GM21529 (cell line): ENCODE measurements around the gene EFTUD2.
"Not testable (repeated sequence)": the region's sequence is repeated elsewhere in the genome, so short reads cannot be mapped to it uniquely, and the experiment has no call there.

Source experiments
- ATAC-seq: cut with Tn5 transposase; IDR thresholded peaks from one replicate; pipeline ENCODE4 v1.9.1; 2021; ENCODE audit not compliant: unreplicated experiment

Gene EFTUD2

DNA sequence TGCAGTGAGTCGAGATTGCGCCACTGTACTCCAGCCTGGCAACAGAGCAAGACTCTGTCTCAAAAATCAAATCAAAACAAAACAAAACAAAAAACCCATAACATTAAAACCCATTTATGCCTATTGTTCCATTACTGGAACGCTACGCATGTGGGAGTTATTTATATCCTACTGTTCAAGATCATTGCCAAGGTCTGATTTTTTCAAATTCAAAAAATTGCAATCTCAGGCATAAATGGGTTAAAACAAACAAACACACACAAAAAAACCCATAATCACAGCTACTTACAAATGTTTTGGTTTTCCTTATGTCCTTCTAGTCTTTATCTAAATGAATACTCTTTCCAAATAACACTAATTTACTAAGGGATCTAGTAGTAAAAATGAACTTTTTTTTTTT lies 87.0 kb downstream of the EFTUD2 start:
- ATAC-seq, result no peak

- ATAC-seq, result not testable (repeated sequence)
These were observed 90.4 kb downstream of the EFTUD2 start for GRCh38 chr17:44808656-44809388.

- no peak for ATAC-seq
These were observed 91.1 kb downstream of the EFTUD2 start for GRCh38 chr17:44808156-44808555.

GRCh38 chr17:44807817-44808155 lies 91.5 kb downstream of the EFTUD2 start:
- ATAC-seq, result no peak

DNA sequence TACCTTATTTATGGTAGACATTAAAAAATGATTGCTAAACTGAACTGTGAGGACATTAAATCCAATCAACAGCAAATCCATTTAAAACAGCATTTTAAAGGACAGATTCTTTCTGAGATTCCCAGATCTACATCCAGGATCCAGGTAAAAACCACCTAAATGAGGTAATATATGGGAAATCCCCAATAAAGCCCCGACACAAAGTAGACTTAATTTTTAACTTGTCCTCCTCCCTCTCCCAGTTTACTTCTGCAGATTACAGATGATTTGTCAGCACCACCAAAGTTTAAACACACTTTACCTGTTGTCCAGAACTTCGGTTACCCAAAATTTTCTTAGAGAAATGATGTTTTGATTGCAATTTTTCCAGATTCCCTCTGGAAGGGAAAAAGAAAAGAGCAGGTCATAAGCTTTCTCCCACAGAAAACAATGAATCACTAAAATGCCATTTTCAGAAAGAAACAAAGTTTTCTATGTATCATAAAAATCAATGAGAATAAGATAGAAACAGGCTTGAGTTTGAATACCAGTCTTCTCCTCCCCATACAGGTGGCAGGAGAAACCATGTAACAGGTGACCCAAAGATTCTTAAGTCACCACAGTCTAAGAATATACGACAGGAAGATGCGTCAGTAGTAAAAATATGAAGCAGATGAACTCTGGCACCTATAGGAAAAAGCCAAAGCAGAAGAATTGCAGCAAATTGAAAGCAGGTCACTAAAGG lies 92.0 kb downstream of the EFTUD2 start:
- ATAC-seq, result no peak

DNA sequence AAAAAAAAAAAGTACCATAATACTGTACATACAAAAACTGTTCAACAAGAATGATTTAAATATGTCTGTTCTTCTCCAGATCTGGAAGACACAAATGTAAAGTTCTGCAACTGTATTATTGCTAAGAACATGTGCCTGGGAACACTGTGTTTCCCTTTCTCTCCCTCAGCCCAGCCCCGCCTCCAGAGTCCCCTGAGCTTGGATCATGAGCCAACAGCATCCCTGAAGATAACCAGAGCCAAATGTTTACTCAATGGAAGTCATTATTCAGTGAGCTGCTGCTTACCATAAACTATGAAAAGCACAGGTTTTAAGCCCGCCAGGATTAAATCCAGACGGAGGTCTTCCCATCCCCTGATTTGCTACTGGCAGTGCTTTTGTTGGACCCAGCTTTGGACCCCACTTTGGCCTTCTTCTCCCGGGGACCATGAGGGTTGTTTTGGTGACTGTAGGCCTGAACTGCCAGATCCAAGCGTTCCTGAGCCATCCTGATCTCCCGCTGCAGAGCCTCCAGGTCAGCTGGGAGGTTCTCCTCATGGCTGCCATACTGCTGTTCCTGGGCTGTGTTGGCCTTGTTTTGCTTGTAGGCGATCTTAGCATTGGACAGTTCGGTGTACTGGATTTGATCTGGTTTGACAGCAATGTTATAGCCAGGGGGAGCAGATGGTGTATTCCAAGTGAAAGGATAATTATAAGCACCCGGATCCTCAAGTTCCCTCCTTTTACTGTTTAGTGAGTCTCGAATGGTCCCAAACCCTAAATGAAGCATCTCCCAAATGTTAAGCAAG lies 94.7 kb downstream of the EFTUD2 start:
- no peak for ATAC-seq

DNA sequence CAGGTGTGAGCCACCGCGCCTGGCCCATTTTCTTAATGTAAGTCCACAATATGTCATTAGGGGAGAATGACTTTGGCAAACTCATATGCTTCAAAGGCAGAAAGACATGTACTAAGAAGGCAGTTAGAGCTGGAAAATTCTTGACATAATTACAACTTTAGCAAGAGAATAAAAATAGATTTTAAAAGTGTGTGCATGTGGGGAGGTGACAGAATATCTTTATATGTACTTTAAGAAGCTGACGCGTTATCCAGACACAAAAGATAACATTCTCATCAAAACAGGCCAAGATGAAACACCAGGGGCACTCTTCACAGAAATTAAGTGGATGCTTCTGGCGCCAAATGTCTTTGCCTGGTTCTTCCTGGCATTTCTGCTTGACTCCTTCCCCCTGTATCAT lies 97.4 kb downstream of the EFTUD2 start:
- no peak for ATAC-seq
